ENCODE data around the gene ZNF570. TPM values are rescaled to one million over a fixed set of nuclear protein-coding genes. Genes with fewer than 3 reads are reported as not detected.

Gene ZNF570
- total RNA-seq = 1 to 10 TPM; 1.8 to 9.5 (median 5.4) TPM

- DNase-seq = peak; percentile 88 to 95
- Histone ChIP-seq H3K4me1 (peaks cover 18 to 31% (median 21%) of the 10 kb centered on the region in 4 donors), H3K27ac (peak within 1 kb of the TSS; percentile 82 to 95 (median 92)), H3K9me3 (peaks cover 0 to 21% (median 4%) of the 10 kb centered on the region in 4 donors), H3K4me3 (peak within 1 kb of the TSS; percentile 63 to 86 (median 72)), H3K27me3 (no peaks in the 10 kb centered on the region), H3K36me3 (peaks cover 0 to 17% (median 1%) of the 10 kb centered on the region in 4 donors)
- peak; percentile 93 to 94 for ATAC-seq (ENCODE audit: low FRiP score in 2 of 2)
- TF ChIP-seq POLR2A (IDR thresholded peaks at IDR 0.05) = peak in 3 of 4 donors; percentile 27 to 75 (median 33)
- peak in 1 of 6 experiments; percentile 4 for TF ChIP-seq CTCF (IDR thresholded peaks at IDR 0.05)
- no peak for TF ChIP-seq EP300 (IDR thresholded peaks at IDR 0.05)
- peak; percentile 58 to 76 for TF ChIP-seq POLR2AphosphoS5 (IDR thresholded peaks at IDR 0.05)
- 0 to 1% methylated on average over 7 to 51 of the region's 63 CpGs for whole genome bisulfite sequencing, 2 donors
Measured at GRCh38 chr19:37468961-37469777, at the start of gene ZNF570. Gene ZNF570 (plus strand): TSS chr19:37469356. CDS start chr19:37470355, 999 bp downstream.

GRCh38 chr19:37452500-37453245 is 16.5 kb upstream of the ZNF570 start:
- H3K4me1 ChIP-seq = no peaks in the 10 kb centered on the region
- DNase-seq (no peak), ATAC-seq (ENCODE audit: low FRiP score in 2 of 2) (no peak)
- H3K27ac ChIP-seq = no peak overlapping the region
- no peak overlapping the region for H3K4me3 ChIP-seq
- TF ChIP-seq POLR2A (IDR thresholded peaks at IDR 0.05) = no peak
- H3K9me3 ChIP-seq = peaks cover 91 to 100% (median 98%) of the 10 kb centered on the region in 4 donors
- H3K36me3 ChIP-seq = peaks cover 3 to 31% (median 16%) of the 10 kb centered on the region in 4 donors
- H3K27me3 ChIP-seq = no peaks in the 10 kb centered on the region
- 98 to 100% methylated on average over 4 of the region's 4 CpGs for WGBS, 2 donors

- TF ChIP-seq POLR2AphosphoS5 (IDR thresholded peaks at IDR 0.05) = no peak
- TF ChIP-seq POLR2A (IDR thresholded peaks at IDR 0.05) = no peak
- no peak for TF ChIP-seq CTCF (IDR thresholded peaks at IDR 0.05)
- TF ChIP-seq EP300 (IDR thresholded peaks at IDR 0.05) = no peak
- ATAC-seq (ENCODE audit: low FRiP score in 2 of 2) (no peak), DNase-seq (no peak)
- peak overlapping the region; percentile 59 to 86 (median 68) for H3K4me3 ChIP-seq
- peak overlapping the region; percentile 68 to 93 (median 88) for H3K27ac ChIP-seq
- H3K4me1 ChIP-seq = peaks cover 18 to 31% (median 21%) of the 10 kb centered on the region in 4 donors
- peaks cover 0 to 35% (median 3%) of the 10 kb centered on the region in 4 donors for H3K36me3 ChIP-seq
- WGBS, 2 donors = 35 to 36% methylated on average over 25 of the region's 25 CpGs
- no peaks in the 10 kb centered on the region for H3K27me3 ChIP-seq
- H3K9me3 ChIP-seq = peaks cover 0 to 26% (median 15%) of the 10 kb centered on the region in 4 donors
Measured at GRCh38 chr19:37466277-37466797, 2.8 kb upstream of the ZNF570 start.

- peaks cover 18 to 31% (median 21%) of the 10 kb centered on the region in 4 donors for H3K4me1 ChIP-seq
- peak within 1 kb of the TSS; percentile 68 to 93 (median 88) for H3K27ac ChIP-seq
- ATAC-seq (ENCODE audit: low FRiP score in 2 of 2) (peak; percentile 91 to 94), DNase-seq (peak; percentile 92 to 94)
- H3K4me3 ChIP-seq = peak within 1 kb of the TSS; percentile 59 to 86 (median 68)
- H3K27me3 ChIP-seq = no peaks in the 10 kb centered on the region
- peaks cover 0 to 19% (median 9%) of the 10 kb centered on the region in 4 donors for H3K9me3 ChIP-seq
- peaks cover 0 to 36% (median 2%) of the 10 kb centered on the region in 4 donors for H3K36me3 ChIP-seq
- WGBS, 2 donors = 0% methylated on average over 23 to 53 of the region's 62 CpGs
- TF ChIP-seq EP300 (IDR thresholded peaks at IDR 0.05) (no peak), POLR2A (IDR thresholded peaks at IDR 0.05) (peak in 2 of 4 donors; percentile 43 to 55), CTCF (IDR thresholded peaks at IDR 0.05) (peak in 1 of 6 experiments; percentile 13), POLR2AphosphoS5 (IDR thresholded peaks at IDR 0.05) (peak in 1 of 2 donors; percentile 83)
Measured at GRCh38 chr19:37466798-37467607, 2.2 kb upstream of the ZNF570 start, which contains the start of gene ZNF569. Gene ZNF569 (minus strand): TSS chr19:37467444. CDS start chr19:37444921, 22,523 bp downstream.
